Measurements from ENCODE around the gene NREP. TPM values are rescaled to one million over a fixed set of nuclear protein-coding genes. Genes with fewer than 3 reads are reported as not detected.

Gene NREP
- total RNA-seq, 1 donor from 2014 or later: 26.2 TPM

DNA sequence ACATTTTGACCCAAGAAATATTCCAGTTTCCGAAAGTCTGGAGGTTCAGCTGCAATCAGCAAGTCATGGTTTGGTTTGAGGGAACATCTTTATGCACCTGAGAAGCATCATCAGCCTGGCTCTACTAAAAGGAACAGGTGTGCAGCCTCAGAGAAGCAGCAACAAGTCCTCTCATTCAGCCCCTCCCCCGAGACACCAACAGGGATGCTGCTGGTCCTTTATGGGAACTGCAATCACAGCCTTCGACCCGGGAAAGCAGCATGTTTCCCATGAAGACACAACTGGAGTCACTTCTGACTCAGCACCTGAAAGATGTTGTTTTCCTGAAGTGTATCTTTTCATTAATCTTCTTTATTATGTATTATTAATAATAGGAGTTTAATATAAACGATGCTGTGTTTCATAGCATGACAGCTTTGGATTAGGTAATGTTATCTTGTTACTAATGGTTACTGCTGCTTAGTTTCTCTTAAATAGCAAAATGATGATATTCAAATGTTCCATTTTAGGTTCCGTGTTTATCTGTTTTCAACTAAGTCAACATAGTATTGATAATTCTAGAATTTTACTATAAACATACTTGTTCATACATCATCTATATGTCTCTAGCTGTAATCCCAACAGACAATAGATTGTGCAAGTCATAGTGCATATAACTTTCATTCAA is 15.6 kb upstream of the NREP start:
- ATAC-seq (no peak), DNase-seq (ENCODE audit: missing footprints) (no peak)
- intact Hi-C loops (cut with DNase I): no loop called here

DNA sequence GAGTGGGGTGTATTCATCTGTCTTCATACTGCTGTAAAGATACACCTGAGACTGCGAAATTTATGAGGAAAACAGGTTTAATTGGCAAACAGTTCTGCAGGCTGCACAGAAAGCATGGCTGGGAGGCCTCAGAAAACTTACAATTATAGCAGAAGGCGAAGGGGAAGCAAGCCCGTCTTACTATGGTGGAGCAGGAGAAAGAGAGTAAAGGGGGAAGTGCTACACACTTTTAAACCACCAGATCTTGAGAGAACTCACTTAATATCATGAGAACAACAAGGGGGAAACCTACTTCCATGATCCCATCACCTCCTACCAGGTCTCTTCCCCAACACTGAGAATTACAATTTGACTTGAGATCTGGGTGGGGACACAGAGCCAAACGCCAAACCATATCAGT is 12.5 kb upstream of the NREP start:
- DNase-seq (ENCODE audit: missing footprints) (no peak), ATAC-seq (no peak)
- intact Hi-C loops (cut with DNase I): no loop called here

DNA sequence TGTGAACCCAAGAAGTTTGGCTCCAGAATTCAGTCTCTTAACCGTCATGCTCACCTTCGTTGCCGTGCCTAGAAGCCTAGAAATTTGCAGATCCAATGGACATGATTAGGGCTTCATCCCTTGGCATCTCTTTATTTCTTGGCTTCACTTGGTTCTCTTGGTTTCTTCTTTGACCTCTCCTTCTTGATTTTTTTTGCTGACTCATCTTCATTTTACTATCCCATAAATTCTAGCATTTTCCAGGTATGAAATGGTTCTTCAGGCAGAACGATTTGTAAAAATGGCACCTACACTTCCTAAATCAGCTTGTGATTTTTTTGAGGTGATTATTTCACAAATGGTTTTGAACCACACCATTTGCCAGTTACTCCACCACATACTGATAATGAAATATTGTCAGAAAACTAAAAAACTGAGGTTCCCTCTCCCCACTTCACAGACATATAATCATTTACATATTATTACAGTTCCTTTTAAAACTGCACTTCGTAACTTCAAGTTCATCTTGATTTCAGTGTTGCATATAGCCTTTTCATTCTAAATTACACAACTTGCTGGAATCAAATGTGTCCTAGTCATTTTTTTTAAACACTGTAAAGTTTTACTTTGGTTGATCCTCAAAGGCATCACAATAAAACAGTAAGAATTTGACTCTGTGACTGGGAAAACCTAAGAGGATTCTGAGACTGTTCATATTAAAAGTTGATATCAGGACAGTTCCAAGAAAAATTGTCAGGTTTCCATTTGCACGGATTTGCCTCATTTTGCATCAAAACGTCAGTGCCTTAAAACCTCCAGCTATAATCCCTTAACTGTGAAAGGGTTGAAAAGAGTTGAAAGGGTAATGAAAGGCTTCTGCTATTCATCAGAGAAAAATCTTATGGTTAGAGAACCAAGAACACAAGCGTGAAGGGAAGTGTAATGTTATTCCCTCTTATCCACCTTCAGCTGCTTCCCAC is 8.9 kb upstream of the NREP start:
- DNase-seq (ENCODE audit: missing footprints): no peak
- no peak for ATAC-seq
- intact Hi-C loops (cut with DNase I): no loop called here

DNA sequence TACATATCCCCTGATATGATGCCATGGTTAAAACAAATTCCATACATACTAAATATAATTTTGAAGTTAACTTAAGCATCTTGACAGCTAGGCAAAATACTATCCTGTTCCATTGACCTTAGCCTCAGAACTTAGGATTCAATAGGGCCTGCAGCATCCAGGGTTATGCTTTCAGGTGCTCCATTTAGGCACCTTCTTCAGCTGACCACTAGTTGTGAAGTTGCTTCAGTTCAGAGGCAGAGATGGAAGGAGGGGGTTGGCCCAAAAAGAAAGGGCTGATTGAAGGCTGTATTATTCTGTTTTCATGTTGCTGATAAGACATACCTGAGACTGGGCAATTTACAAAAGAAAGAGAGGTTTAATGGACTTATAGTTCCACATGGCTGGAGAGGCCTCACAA is 7.0 kb upstream of the NREP start:
- intact Hi-C loops (cut with DNase I): no loop called here
- DNase-seq (ENCODE audit: missing footprints): no peak
- ATAC-seq: no peak

DNA sequence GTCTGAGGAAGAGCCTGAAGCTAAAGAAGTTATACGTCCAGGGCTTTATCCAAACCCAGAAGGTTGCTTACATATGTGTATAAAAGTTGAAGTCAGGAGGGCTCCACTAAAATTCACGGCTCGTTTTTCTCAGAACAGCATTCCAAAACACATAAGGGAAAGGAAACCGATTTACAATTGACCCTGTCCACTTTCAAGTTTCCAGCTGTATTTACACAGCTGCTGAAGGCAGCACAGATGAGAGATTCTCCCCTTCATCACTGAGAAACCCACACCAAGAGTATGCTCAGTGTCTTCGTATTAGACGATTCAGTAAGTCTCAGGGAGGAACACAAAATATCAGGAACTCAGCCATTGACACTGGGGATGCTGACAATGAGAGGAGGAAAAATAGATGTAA is 5.9 kb upstream of the NREP start:
- intact Hi-C loops (cut with DNase I): no loop called here
- no peak for ATAC-seq
- no peak for DNase-seq (ENCODE audit: missing footprints)

DNA sequence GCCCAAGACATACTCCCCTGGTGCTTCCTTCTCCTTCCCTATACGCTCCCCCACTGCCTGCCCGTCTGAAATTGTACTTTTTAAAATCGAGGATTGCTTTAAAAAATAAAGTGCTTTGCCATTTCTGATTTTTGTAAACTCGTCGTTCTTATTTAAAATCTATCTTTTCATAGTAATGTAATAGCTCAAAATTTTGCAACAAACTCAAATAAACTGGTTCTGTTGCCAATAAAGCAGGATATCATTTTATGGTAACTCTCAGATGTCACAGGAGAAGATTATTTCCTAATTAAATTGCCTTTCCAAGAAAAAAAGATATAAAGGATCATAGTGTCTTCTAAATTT is 1.3 kb upstream of the NREP start:
- ATAC-seq: no peak
- DNase-seq (ENCODE audit: missing footprints): no peak

DNA sequence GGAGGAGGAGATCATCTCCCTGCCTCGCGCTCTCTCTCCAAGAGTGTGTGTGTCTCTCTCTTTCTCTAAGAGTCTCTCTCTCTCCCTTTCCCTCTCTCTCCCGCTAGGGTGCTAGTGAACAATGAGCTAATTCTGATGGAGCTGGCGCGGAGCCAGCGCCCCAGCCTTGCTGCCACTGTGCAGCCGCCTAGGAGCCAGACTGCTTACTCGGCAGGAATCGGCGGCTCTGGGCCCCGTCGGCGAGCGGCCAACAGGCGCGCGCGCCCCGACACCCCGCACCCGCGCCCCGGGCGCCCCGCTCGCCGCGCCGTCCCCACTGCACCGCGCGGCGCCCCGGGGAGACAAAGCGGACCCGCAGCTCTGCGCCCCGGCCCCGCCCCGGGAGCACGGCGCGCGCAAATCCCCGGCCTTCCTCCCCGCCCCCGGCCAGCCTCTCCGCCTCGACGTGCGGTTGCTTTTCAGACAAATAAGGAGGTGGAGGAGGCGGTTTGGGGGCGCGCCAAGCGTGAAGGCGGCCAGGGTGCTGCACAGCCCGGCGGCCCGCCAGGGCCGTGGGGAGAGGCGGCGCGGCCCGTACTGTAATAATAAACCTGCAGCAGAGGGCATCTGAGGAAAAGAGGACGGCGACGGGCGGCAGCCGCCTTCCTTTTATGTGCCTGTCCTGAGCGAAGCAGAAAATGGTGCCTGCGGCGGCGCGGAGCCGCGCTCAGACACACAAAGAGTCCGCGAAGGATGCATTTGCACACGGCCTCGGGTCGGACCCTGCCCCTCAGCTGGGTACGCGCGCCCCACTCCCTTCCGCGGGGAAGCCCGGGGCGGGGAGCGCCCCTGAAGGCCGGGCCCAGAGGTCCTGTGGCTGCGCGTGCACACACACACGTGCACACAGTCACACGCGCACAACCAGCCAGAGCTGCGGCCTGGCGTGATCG is 625 bp upstream of the NREP start:
- peak; percentile 92 for ATAC-seq
- DNase-seq (ENCODE audit: missing footprints): peak; percentile 96
- intact Hi-C loops (cut with DNase I): loop anchor here (1.0 to 5.0 kb wide), 4 partner anchors 75 to 385 kb away; no protein-coding TSS in a partner anchor

More for the DNA sequence above, 1.3 kb upstream of the NREP start:
- intact Hi-C loops (cut with DNase I): loop anchor here (5.0 kb wide), 2 partner anchors 76 to 384 kb away; no protein-coding TSS in a partner anchor

DNA sequence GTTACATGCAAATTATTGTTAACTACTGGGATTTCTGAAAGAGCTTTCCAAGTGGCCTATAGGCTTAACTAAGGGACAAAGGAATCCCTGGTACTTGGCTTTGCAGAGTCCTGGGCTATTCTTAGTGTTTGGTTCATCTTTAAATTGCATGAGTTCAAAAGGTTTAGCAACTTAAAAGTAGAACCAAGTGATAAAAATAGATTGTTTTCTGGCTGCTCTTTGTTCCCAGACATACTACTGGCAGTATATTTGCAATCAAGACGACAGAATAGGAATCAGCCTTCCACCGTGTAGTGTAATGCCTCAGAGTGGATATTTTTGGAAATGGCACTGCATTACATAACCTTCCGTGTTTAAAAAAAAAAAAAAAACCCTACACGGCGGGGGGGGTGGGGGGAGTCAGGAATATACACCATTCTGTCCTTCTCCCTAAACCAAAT is 1.0 kb downstream of the NREP start:
- ATAC-seq (peak; percentile 53), DNase-seq (ENCODE audit: missing footprints) (no peak)
- intact Hi-C loops (cut with DNase I): loop anchor here (2.0 to 5.0 kb wide), 3 partner anchors 74 to 386 kb away; no protein-coding TSS in a partner anchor

DNA sequence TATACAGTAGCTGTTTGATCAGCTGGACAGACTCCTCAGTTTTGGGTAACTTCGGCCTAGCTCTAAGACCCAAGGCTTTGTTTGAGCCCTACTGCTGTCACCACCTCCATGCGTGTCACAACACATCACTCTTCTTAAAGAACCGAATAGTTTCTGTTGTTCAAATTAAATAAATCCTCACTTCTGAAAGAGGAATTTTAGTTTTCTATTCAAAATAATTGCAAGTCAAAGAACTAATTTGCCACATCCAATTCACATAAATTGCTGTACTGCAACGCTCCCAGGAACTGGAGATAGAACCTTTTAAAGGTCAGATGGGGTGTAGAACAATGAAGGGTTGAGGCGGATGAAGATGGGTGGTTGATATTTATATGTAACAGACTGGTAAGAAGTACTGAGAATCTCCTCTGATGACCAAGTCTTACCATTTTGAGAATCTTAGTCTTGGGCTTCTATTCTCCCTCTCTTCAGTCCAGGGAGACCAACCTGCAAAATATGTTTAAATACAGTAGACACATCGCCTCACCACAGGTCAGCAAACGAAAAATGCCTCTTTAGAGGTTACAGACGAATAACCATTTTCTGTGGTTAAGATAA is 1.6 kb downstream of the NREP start:
- intact Hi-C loops (cut with DNase I): loop anchor here (5.0 kb wide), 2 partner anchors 73 to 387 kb away; no protein-coding TSS in a partner anchor
- DNase-seq (ENCODE audit: missing footprints) (no peak), ATAC-seq (no peak)

DNA sequence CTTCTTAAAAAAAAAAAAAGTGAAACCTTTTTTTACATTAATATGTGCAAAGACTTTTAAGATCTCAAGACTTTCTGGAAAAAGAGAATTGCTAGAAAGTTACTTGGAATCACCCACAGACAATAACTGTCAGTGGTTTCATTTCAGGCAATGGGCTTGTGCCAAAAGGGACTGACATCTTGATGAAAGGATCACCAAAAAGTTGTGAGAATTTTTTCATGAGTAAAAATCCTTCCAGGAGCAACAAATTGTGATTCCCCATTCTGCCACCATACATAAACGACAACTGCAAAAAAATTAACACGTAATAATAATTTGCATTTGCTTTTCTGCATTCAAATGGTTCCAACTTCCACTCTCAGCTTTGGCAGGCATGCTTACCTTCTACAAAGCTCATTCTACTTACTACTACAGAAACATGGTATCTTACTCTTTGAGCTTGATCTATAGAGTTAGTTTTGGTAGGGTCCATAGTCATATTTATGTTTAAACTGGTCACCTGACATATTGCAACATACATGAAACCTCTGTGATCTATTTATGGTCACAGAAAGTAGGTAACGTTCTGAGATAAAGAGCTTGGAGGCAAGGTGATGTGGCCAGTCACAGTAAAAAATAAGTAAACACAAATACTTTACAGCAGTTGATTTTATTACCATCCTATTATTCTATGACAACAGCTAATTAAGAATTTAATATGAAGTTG is 3.0 kb downstream of the NREP start:
- no peak for ATAC-seq
- DNase-seq (ENCODE audit: missing footprints): no peak
- intact Hi-C loops (cut with DNase I): no loop called here

DNA sequence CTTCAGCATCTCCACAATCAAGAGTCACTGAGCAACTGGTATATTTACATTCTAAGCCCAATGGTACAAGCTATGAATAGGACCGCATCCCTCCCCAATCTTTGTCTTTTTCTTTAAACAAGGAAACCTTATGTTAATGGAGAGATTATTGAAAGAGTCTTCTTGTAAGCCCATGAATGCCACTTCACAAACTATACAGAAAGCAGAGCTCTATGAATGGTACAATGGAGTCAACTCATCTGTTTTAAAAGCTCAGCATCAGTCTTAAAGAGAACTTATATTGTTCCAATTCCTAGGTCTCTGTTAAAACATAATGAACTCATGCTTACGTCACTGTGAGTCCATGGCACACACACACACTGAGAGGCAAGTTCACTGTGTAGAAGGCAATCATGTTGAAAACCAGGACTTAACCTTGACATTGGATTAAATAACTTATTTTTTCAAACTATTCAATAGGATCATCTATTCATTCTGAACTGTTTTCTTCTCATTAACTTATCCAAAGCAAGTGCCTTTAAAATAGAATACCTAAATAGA is 4.5 kb downstream of the NREP start:
- DNase-seq (ENCODE audit: missing footprints) (no peak), ATAC-seq (no peak)
- intact Hi-C loops (cut with DNase I): no loop called here

DNA sequence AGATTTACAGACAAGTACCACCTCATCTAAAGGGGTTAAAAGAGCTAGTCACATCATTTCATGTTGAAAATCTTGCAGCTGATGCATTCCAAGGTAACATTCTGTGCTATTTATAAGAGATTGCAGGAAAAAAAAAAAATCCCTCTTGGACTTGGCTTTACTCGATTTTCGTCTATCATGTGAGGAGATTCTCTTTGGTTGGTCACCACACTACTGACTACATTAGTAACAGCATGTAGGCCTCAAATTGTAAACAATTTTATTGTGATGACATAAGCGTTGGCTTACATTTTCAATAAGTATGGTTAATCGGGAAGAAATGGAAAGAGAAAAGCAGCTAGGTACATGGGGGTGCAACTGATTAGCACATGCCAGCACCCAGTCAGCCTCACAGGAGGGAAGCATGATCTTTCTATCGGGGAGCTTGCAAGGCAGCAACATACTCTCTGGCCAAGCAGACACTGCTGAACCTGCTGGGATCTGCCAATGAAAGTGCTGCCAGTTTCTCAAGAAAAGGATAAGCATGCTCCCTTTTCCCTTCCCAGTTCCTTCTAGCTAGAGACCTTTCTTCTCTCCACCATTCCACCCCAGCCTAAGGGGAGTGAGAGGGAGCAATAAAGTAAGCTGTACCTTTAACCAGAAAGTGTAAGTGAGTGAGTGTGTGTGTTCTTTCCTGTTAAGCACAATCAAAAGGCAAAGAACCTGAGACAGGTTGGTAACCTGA is 7.5 kb downstream of the NREP start:
- DNase-seq (ENCODE audit: missing footprints) (no peak), ATAC-seq (no peak)
- intact Hi-C loops (cut with DNase I): no loop called here

DNA sequence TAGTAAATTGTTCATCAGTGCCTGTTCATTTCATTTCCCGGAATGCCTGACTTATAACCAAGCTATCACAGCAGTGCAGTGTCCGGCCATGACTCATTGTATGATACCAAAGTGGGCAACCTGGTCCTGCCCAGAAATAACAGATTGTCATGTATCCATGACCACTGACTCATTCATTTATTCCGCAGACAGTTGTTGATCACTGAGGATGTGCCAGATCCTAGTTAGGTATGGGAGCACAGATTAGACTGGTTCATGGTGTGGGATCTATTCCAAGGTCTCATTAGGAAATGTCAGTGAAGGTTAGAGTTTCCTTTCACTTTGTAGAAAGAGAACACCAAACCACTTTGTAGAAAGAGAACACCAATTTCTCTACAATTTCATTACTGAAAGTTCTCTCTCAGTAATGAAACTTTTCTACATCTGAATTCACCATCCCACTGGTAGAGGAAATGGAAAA is 8.7 kb downstream of the NREP start:
- intact Hi-C loops (cut with DNase I): no loop called here
- peak; percentile 60 for ATAC-seq
- DNase-seq (ENCODE audit: missing footprints): no peak

DNA sequence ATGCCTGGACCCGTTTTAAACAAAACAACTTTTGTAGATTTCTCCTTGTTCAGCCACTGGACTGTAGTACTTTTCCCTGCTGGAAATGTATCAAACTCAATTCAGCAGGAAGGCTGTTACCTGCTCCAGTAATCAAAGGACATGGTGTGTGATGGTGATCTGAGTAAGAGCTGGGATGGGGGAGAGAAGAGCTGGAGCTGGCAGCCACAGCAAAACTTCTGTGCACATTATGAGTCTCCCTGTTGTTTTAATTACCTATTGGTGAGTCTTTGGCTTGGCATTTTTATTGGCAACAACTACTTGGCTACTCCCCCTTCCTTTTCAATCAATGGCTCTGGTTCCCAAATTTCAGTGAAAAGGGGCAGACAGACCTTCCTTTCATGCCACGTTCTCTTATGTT is 9.7 kb downstream of the NREP start:
- ATAC-seq (no peak), DNase-seq (ENCODE audit: missing footprints) (no peak)
- intact Hi-C loops (cut with DNase I): no loop called here

DNA sequence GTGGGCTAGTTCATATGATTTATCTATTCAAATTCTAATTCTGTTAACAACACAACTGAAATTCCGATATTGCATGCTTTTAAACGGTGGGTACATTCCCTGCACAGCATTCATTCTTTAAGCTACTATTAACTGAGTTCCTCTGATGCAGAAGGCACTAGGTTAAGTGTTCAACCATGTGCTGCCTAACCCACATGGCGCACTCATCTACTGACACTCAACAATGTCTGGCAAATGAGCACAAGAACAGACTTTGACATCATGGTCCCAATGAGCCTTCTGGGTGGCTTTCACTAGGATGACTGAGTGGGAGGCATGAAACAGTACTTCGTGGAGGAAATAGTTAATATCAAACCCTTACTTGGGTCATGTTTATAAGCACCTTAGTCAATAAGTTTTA is 10.2 kb downstream of the NREP start:
- ATAC-seq (no peak), DNase-seq (ENCODE audit: missing footprints) (no peak)
- intact Hi-C loops (cut with DNase I): no loop called here

DNA sequence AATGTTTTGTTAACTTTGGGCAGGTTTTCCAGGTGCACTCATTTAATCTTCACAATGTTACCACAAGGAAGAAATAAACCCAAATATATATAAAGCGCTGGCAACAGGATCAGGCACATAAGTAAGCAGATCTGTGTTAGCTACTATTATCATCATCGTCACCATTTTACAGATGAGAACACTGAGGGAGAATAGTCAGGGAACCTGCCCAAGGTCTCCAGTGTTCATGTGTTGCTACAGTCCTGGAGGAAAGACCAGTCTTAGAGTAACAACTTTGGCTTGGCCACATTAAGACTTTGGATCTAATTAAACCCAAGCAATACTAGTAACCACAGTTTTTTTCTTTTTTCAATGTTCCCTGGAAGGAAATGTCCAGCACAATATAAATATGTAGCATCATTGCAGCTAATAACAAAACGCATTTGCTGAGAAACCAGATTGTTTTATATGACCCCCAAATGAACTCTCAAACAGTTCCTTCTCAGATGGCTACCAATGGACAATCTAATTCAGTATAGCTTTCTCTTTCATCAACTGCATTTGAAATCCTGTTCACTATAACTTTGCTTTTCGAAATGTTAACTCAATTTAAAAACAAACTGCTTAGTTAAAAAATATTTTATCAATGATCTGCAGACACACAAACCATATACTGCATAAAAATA is 11.8 kb downstream of the NREP start:
- ATAC-seq (no peak), DNase-seq (ENCODE audit: missing footprints) (no peak)
- intact Hi-C loops (cut with DNase I): no loop called here

DNA sequence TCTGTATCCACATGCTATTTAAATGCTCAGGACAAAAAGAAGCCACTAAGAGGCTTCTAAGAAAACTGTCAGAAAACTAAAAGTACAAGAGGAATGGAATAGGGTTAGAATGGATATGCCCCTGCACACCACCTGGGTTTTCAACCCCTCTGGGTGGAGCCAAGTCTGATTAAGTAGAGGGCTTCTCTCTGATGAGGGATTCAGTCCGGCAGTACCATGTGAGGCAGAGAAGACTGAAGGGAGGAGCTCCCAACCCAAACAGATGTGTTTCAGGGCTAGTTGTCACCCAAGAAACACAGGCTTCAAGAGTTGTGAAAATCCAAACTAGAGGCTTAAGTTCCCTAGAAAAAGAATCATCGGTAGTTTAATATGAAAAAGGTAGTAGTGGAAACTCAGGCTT is 12.5 kb downstream of the NREP start:
- intact Hi-C loops (cut with DNase I): no loop called here
- DNase-seq (ENCODE audit: missing footprints) (no peak), ATAC-seq (no peak)
